Prostate gland (tissue), 2 donors: ENCODE results near the gene DMXL1. TPM values are rescaled to one million over a fixed set of nuclear protein-coding genes. Genes with fewer than 3 reads are reported as not detected.
"Not testable (repeated sequence)": the region's sequence is repeated elsewhere in the genome, so short reads cannot be mapped to it uniquely, and the experiment has no call there.

ENCODE experiments used
- DNase-seq: peaks from one replicate; pipeline ENCODE4 v3.0.0-alpha.2; 2019; ENCODE audit warnings: low spot score
- H3K27ac ChIP-seq, 2 donors: fragments of 200-600 bp; sonication (generic); 2 replicates each; pipeline ENCODE4 v1.5.1; 2017 to 2019
- H3K27me3 ChIP-seq: fragments of 200-600 bp; sonication (generic); replicated peaks from 2 replicates; pipeline ENCODE4 v1.5.1; 2019; ENCODE audit not compliant: insufficient read depth
- H3K36me3 ChIP-seq, 2 donors: fragments of 200-600 bp; sonication (generic); 1 replicate in 1 of 2; 2 replicates in 1 of 2; pipeline versions ENCODE4 v1.5.1 to v1.8.1; 2017 to 2019
- H3K4me1 ChIP-seq: fragments of 200-600 bp; sonication (generic); replicated peaks from 2 replicates; pipeline ENCODE4 v1.5.1; 2019
- H3K4me3 ChIP-seq, 2 donors: fragments of 200-600 bp; sonication (generic); 2 replicates each; pipeline ENCODE4 v1.5.1; 2017 to 2019
- H3K9me3 ChIP-seq: fragments of 200-600 bp; sonication (generic); 2 replicates; pipeline ENCODE4 v1.5.1; 2017
- CTCF ChIP-seq, 4 experiments: fragments of 200-600 bp in 2 of 4; fragments of 450-650 bp in 2 of 4; sonication (generic) in 2 of 4; IDR thresholded peaks; 1 replicate in 3 of 4; 2 replicates in 1 of 4; pipeline ENCODE4 v1.5.1; 2016 to 2019; ENCODE audit warnings: antibody characterized with exemption in 4 of 4, mild to moderate bottlenecking in 2 of 4, moderate library complexity in 2 of 4
- POLR2A ChIP-seq: fragments of 450-650 bp; IDR thresholded peaks from one replicate; pipeline ENCODE4 v1.6.1; 2016; ENCODE audit warnings: antibody characterized with exemption, mild to moderate bottlenecking
- POLR2AphosphoS5 ChIP-seq: sonication (generic); formaldehyde crosslinking; IDR thresholded peaks from one replicate; pipeline ENCODE4 v1.6.1; 2017; ENCODE audit warnings: antibody characterized with exemption
- WGBS: methylation state at CpG from one replicate; pipeline ENCODE4 v1.1.5; 2018; 5-methylcytosine and 5-hydroxymethylcytosine counted together
- intact Hi-C: fragments of 100-400 bp; cut with DNase I; formaldehyde crosslinking; loops from one replicate; pipeline ENCODE4 v1.14.2; 2022
- total RNA-seq, 2 donors: library from RNA; depleted of rRNA; stranded (reverse); fragments of >200 nt; gene quantifications; one replicate each; pipeline ENCODE4 v1.1.0, GENCODE V29; 2016

The DMXL1 gene
- total RNA-seq, 2 donors from 2014 or later = 89.2 to 180 TPM

GRCh38 chr5:119178435-119178834 lies 107.5 kb downstream of the DMXL1 start:
- 63% methylated on average over 2 of the region's 2 CpGs for WGBS
- Histone ChIP-seq H3K27me3 (no peaks in the 10 kb centered on the region), H3K9me3 (no peaks in the 10 kb centered on the region), H3K4me3 (no peak overlapping the region), H3K4me1 (no peaks in the 10 kb centered on the region), H3K27ac (peak overlapping the region in 1 of 2 donors; percentile 25), H3K36me3 (no peaks in the 10 kb centered on the region)
- DNase-seq = no peak
- TF ChIP-seq CTCF (IDR thresholded peaks at IDR 0.05) = no peak
- intact Hi-C loops = loop anchor here (10.0 kb wide), 1 partner anchor 156 kb away; no protein-coding TSS in a partner anchor

GRCh38 chr5:119179857-119180641 lies 109.2 kb downstream of the DMXL1 start:
- peak; percentile 10 for DNase-seq
- Histone ChIP-seq H3K27ac (peak overlapping the region in 1 of 2 donors; percentile 18), H3K4me1 (no peaks in the 10 kb centered on the region), H3K4me3 (no peak overlapping the region), H3K36me3 (no peaks in the 10 kb centered on the region), H3K27me3 (no peaks in the 10 kb centered on the region), H3K9me3 (no peaks in the 10 kb centered on the region)
- WGBS = 68% methylated on average over 1 of the region's 1 CpG
- TF ChIP-seq POLR2A (no peak), POLR2AphosphoS5 (peak; percentile 54)
- intact Hi-C loops = loop anchor here (10.0 kb wide), 1 partner anchor 155 kb away; no protein-coding TSS in a partner anchor

- H3K36me3 ChIP-seq, H3K27ac ChIP-seq, DNase-seq, intact Hi-C loops, H3K27me3 ChIP-seq, H3K4me1 ChIP-seq, H3K9me3 ChIP-seq, H3K4me3 ChIP-seq: not testable (repeated sequence)
- WGBS = 44% methylated on average over 2 of the region's 2 CpGs
These were observed 114.6 kb downstream of the DMXL1 start for GRCh38 chr5:119185512-119185911.

- Histone ChIP-seq H3K27ac (no peak overlapping the region), H3K9me3 (no peaks in the 10 kb centered on the region), H3K36me3 (no peaks in the 10 kb centered on the region), H3K4me3 (no peak overlapping the region), H3K27me3 (no peaks in the 10 kb centered on the region), H3K4me1 (no peaks in the 10 kb centered on the region)
- no peak for DNase-seq
- intact Hi-C loops = no loop called here
- 80% methylated on average over 7 of the region's 7 CpGs for WGBS
- TF ChIP-seq CTCF (IDR thresholded peaks at IDR 0.05) (no peak), POLR2AphosphoS5 (no peak), POLR2A (no peak)
These were observed 117.1 kb downstream of the DMXL1 start for GRCh38 chr5:119187776-119188529.

- Histone ChIP-seq H3K27me3 (no peaks in the 10 kb centered on the region), H3K4me1 (no peaks in the 10 kb centered on the region), H3K9me3 (no peaks in the 10 kb centered on the region), H3K27ac (no peak overlapping the region), H3K4me3 (no peak overlapping the region), H3K36me3 (no peaks in the 10 kb centered on the region)
- WGBS = 33% methylated on average over 1 of the region's 1 CpG
- TF ChIP-seq POLR2A (no peak), CTCF (IDR thresholded peaks at IDR 0.05) (no peak), POLR2AphosphoS5 (no peak)
- no peak for DNase-seq
- intact Hi-C loops = no loop called here
These were observed 119.7 kb downstream of the DMXL1 start for GRCh38 chr5:119190470-119191095.
